HG02642 (cell line): Measurements from ENCODE around the gene SIAE.

Experiments
- ATAC-seq: cut with Tn5 transposase; IDR thresholded peaks from one replicate; pipeline ENCODE4 v1.9.1; 2021; ENCODE audit warnings: mild to moderate bottlenecking; ENCODE audit not compliant: unreplicated experiment, poor library complexity

The SIAE gene

GRCh38 chr11:124584681-124585372, 88.7 kb downstream of the SIAE start:
- ATAC-seq: no peak

- no peak for ATAC-seq
Observed at GRCh38 chr11:124583781-124584180, 89.8 kb downstream of the SIAE start.
